NAMALWA (cell line): ENCODE results near the gene HLA-DRB1.
"Not testable (repeated sequence)": the region's sequence is repeated elsewhere in the genome, so short reads cannot be mapped to it uniquely, and the experiment has no call there.

ENCODE experiments used
- DNase-seq: peaks from one replicate; pipeline ENCODE4 v3.0.0-alpha.2; 2015; ENCODE audit warnings: low spot score

Gene HLA-DRB1

DNA sequence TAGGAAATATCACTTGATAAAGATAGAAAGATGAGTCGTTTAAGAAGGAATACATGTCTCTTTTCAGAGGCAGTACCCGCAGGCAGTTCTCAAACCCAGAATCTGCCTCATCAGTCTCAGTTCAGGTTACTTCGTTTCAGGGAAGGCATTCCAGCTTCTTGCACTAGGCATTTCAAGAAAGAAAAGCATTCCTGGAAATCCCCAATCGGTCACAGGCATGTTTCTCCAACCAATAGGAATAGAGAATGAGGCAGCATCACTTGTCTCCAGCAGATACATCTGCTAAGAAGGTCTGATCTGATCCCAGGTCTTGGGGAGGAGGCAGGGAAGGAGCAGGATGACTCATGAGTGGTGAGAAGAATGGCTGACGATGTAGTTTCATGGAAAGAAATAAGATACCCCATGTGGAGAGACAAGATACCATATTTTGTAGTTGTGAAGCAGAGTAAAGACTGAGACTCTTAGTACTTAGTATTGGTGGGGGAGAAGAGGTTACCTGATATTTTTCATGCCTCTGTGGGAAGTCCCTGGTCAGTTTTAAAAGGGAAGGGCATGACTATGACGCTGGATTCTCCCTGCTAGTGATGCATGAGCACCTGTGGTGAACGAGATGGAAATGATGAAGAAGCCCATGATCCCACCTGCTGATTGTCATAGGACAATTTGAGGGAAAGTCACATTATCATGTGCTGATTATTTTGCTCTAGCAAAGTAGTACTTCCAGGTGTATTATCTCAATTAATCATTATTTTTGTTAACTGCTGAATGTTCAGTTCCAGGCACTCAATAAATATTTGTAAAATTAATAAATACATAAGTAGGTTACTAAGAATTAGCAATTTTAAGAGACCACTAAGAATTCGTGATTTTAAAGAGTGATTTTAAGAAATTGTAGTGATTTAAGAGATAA, 20.3 kb upstream of the HLA-DRB1 start:
- DNase-seq, result peak; percentile 95

DNA sequence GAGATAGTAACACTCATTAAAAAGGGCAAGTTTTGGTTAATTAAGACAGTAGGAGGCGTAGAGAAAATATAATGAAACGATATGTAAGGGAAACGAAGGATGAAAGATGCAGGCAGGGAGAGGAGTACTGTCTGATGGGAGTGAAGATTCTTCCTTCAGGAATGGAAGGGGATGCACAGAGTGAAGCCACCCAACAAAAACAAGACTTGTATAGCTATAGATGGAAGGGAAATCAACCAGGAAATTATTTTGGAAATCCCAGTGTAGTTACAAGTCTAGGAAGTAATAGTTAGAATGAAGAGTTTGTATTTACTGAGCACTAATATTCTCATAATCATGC, 19.7 kb upstream of the HLA-DRB1 start:
- no peak for DNase-seq

DNA sequence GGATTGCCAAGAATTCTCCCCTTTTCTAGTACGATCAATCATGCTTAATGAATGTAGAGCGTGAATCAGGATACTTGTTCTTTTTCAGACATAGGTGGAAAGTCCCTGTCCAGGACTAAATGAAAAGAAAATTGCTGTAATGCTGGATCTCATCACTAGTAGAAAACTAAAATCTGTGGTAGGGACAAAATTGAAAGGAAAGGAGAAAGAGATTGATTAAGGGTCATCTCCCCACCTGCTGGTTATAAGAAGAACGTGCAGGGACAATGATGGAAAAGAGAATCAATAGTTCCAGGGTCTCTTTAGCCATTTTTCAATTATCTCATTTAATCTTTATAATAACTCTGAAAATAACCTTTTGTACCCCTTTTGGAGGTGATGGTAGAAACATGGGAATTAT, 18.7 kb upstream of the HLA-DRB1 start:
- peak; percentile 42 for DNase-seq

GRCh38 chr6:32607988-32608298, 18.3 kb upstream of the HLA-DRB1 start:
- DNase-seq, result no peak

DNA sequence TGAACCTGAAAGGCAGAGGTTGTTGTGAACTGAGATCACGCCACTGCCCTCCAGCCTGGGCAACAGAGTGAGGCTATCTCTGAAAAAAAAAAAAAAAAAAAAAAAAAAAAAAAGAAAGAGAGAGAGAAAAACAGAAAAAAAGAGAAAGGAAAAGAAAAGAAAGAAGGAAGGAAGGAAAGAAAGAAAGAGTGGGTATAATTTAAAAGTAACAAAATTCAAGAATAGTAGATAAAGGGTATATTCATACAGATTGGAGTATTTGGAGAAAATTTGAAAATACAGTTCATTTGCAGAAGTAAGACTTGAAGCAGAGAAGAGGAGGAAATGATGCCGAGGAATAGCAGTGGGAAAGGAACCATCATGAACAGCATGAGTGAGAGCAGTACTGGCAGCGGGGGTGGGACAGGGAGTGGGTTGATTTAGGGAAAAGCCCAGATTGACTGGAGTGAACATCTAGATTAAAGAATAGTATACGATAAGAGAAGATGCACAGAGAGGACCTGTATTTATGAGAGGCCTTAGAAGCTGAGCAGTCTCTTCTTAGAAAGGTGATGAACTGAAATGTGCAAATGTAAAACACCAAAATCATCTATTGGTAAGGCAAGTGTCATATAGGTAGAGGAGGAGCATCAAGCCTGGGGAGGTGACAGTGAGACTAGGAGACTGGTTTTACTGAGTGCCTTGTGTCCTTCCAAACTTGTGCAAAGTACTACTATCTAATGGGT, 17.8 kb upstream of the HLA-DRB1 start:
- no peak for DNase-seq

DNA sequence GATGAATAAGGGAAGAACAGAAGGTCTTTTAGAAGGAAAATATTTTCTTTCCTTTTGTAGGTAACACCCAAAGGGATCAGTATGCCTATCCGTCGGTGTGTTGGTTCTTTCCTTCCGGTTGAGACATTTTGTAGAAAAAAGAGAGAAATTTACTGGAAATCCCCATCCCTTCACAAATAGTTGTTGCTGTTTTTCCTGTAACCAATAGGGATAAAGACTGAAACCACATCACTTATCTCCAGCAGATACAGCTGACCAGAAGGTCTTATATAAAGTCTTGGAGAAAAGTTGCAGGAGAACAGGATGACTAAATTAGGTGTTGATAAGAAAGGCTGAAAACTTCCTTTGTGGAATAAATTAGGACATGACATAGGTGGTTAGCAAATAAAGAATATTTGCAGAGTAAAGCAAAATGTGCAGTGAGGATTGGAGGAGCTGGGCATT, 14.8 kb upstream of the HLA-DRB1 start:
- peak; percentile 72 for DNase-seq

GRCh38 chr6:32603888-32604287, 14.2 kb upstream of the HLA-DRB1 start:
- peak; percentile 37 for DNase-seq

DNA sequence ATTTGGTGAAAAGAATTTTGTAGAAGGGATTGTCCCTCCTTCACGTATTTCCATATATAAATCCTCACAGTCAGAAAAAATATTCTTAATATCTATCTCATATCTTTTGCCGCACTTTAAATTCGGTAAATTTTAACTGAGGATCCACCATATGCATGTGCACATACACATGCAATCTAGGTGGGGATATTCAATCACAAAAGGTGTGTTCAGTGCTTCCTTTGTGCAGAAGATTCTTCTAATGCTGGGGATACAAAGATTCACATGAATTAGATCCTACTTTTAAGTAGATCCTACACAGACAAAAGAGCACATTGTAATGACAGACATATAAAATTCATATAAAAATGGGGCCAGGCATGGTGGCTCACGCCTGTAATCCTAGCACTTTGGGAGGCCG, 13.6 kb upstream of the HLA-DRB1 start:
- DNase-seq, result no peak

GRCh38 chr6:32602383-32602782, 12.7 kb upstream of the HLA-DRB1 start:
- DNase-seq, result no peak

DNA sequence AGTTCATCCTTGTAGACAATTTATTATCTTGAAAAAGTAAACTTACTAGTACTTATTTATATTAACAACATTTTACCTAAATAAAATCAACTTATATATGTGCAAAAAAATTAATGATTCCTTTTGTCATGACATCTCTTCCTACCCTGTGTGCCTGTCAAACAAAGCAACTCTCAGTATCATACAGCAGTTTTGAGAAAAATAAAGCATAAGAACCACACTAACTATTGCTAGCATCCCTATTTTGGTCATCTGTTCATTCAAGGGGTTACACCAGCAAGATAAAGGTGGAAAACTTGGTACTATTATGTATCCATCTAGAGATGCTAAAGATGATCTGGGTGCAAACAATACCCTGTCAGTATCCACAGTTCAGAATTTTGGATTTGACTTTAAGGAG, 7.4 kb upstream of the HLA-DRB1 start:
- DNase-seq, result no peak

DNA sequence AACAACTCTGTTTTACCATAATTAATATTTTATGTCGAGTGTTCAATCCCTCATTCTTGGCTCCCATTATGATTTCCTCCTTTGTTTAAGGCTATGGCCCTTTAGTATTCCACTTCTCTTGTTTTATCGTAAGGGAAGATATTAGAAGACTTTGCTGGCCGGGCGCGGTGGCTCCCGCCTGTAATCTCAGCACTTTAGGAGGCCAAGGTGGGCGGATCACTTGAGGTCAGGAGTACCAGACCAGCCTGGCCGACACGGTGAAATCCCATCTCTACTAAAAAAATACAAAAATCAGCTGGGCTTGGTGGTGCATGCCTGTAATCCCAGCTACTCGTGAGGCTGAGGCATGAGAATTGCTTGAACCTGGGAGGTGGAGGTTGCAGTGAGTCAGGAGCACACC, 1.1 kb upstream of the HLA-DRB1 start:
- DNase-seq, result not testable (repeated sequence)

DNA sequence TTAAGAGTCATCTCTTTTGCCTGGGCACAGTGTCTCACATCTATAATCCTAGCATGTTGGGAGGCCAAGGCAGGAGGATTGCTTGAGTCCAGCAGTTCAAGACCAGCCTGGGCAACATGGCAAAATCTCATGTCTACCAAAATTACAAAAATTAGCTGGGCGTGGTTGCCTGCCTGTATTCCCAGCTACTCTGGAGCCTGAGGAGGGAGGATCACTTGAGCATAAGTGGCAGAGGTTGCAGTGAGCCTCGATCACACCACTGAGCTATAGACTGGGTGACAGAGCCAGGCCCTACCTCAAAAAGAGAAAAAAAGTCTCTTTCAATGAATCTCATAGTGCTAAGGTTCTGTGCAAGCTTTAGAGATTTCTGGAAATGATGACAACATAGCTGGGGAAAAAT, 1.5 kb downstream of the HLA-DRB1 start:
- DNase-seq, result no peak

DNA sequence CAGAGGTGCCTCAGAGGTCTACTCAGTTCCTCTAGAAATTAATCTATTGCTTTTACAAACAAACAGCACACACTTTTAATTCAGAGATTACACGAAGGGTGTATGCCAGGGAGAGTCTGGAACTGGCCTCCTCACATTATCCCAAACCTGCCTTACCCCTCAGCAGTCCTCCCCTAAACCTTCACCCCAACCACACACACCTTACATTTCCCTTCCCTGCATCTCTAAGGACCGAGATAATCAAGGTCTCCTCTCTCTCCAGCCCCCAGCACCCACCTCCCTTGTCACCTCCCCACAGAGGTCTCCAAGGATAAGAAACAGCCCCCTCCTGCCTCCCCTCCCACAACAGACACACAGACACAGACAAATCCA, 6.1 kb downstream of the HLA-DRB1 start:
- no peak for DNase-seq

DNA sequence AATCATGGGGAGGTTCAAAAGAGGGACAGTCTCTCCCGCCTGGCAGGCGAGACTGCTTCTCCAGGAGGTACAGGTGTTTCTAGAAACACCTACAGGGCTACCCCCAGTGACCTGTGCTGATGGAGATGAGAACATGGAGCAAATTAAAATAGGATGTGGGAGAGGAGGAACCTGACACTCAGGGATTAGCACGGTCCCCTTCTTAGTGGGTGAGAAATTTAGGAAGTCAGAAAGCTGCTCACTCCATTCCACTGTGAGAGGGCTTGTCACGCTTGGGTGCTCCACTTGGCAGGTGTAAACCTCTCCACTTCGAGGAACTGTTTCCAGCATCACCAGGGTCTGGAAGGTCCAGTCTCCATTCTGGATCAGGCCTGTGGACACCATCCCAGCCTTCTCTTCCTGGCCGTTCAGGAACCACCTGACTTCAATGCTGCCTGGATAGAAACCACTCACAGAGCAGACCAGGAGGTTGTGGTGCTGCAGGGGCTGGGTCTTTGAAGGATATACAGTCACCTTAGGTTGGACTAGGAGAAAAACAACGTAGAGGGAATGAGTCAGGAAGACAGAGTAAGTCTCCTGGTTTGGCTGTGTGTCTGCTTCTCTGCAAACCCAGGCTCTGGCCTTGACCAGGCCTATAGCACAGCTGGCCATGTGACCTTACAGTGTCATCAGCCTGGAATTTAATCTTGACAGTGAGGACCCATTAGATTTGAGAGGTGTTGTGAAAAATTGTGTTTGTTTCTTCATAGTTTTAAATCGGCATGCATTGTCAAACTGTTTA, 8.1 kb downstream of the HLA-DRB1 start:
- no peak for DNase-seq

GRCh38 chr6:32580593-32580992, 9.1 kb downstream of the HLA-DRB1 start:
- DNase-seq, result no peak

DNA sequence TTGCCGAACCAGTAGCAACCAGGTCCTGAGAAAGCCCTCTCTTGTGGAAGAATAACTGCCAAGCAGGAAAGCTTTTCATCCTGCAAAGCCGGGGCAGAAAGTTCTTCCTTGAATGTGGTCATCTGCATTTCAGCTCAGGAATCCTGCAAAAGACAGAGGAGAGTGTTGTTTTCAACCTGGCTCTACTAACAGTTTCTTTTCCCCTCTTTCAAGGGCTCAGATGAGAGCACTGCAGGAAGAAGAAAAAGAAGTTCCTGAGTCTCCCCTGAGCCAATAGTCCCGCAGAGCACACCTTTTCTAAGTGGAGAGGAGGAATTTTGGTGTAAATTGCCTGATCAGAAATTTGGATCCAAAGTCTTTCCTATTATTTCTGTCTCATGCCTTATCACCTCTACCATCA, 10.7 kb downstream of the HLA-DRB1 start:
- no peak for DNase-seq

- DNase-seq, result not testable (repeated sequence)
Observed at GRCh38 chr6:32577493-32577892, 12.2 kb downstream of the HLA-DRB1 start.

DNA sequence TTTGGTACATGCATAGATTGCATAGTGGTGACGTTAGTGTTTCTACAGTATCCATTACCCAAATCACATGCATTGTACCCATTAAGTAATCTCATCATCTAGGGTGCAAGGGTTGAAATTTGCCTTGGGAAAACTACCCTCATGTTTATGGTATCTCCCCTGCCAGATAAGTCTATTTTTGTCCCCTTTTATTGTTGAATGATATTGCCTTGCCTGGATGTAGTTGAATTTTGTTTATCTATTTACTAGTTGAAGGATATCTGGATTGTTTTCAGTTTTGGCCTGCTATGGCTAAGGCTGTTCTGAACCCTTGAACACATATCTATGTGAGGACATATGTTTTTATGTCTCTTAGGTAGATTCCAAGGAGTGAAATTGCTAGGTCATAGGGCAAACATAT, 13.4 kb downstream of the HLA-DRB1 start:
- DNase-seq, result no peak

- DNase-seq, result no peak
Observed at GRCh38 chr6:32570363-32570905, 19.2 kb downstream of the HLA-DRB1 start.

DNA sequence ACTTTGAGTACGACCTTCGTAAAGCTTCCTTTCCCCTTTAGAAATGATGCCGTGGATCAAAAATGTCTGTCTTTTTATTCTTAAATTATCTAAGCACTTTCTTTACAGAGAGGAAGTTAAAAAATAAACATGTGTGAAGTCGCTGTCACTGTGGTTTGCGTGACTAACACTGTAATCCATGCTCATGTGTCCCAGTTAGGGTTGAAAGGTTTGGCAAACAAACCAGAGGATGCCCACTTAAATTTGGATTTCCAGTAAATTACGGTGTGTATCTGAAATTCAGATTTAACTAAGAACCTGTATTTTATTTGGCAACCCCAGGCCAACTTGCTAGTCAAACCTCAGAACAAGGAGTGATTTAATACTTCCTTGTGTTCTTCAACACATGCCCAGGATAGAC, 21.1 kb downstream of the HLA-DRB1 start:
- DNase-seq, result no peak

GRCh38 chr6:32566957-32567356, 22.7 kb downstream of the HLA-DRB1 start:
- DNase-seq, result no peak

DNA sequence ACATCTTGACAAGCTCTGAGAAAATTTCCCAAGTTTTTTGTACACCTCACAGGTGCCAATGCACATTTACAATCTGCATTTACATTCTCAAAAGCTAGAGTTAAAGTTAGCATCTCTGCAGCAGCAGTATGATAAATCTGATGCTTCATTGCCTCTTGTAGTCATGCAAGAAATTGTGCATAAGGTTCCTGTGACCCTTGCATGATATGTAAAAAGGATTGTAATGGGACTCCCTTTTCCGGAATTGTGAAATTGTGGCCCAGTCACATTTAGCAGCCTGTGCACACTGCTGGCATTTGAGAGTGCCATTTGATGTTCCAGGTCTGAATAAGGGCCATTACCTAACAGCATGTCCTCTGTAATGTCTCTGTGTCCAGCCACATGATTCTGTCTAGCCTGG, 24.1 kb downstream of the HLA-DRB1 start:
- no peak for DNase-seq

DNA sequence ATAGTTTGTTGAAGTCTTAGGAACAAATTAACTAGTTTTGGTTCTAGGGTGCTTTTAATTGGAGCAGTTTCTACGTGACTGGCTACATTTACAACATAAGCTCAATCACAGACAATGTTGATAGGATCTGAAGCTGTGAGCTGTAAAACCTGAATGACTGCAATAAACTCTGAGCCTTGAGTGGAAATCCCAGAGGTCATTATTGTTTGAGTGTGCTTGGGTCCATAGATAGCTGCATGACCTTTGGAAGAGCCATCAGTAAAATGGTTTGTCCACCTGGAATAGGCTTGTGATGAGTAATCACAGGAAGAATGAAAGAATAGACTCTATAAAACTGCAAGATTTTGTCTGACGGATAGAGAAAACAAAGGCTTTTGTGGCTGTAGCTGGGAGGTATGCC, 26.7 kb downstream of the HLA-DRB1 start:
- no peak for DNase-seq
